ENCODE measurements around the gene FAM151A.
"Not testable (repeated sequence)": the region's sequence is repeated elsewhere in the genome, so short reads cannot be mapped to it uniquely, and the experiment has no call there.

Gene FAM151A

DNA sequence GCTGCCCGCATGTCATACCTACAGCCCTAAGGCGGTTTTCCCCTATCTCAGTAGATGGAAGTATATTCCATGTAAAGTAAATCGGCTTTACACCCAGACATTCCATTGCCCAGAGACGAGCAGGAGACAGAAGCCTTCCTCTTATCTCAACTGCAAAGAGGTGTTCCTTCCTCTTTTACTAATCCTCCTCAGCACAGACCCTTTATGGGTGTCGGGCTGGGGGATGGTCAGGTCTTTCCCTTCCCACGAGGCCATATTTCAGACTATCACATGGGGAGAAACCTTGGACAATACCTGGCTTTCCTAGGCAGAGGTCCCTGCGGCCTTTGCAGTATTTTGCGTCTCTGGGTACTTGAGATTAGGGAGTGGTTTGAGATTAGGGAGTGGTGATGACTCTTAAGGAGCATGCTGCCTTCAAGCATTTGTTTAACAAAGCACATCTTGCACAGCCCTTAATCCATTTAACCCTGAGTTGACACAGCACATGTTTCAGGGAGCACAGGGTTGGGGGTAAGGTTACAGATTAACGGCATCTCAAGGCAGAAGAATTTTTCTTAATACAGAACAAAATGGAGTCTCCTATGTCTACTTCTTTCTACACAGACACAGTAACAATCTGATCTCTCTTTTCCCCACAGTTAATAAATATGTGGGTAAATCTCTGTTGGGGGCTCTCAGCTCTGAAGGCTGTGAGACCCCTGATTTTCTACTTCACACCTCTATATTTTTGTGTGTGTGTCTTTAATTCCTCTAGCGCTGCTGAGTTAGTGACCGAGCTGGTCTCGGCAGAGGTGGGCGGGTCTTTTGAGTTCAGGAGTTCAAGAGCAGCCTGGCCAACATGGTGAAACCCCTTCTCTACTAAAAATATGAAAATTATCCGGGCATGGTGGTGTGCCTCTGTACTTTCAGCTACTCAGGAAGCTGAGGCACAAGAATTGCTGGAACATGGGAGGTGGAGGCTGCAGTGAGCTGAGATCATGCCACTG is 13.4 kb upstream of the FAM151A start:
- DNase-seq (ENCODE audit: low read depth) = not testable (repeated sequence)

DNA sequence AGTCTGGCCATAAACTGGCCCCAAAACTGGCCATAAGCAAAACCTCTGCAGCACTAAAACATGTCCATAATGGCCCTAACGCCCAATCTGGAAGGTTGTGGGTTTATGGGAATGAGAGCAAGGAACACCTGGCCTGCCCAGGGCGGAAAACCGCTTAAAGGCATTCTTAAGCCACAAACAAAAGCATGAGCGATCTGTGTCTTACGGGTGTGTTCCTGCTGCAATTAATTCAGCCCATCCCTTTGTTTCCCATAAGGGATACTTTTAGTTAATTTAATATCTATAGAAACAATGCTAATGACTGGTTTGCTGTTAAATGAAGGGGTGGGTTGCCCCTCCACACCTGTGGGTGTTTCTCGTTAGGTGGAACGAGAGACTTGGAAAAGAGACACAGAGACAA is 12.5 kb upstream of the FAM151A start:
- not testable (repeated sequence) for DNase-seq (ENCODE audit: low read depth)

DNA sequence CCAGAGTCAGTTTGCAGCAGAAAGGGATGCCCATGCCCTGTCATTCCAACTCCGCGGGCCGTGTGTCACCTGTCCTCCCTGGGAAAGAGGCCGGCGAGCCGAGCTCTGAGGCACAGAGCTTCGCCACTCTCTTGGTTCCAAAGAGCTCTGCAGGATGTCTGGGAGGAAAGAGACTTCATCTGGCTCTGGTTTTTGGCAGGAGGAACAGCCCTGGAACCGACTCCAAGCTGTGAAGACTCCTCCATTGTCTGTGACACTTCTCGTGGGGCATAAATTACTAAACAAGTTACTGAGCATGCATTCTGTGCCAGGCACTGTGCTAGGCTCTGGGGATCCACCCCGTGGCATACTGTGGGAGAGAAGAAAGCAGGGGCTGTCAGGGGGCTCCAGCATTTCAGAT is 3.9 kb upstream of the FAM151A start:
- no peak for DNase-seq (ENCODE audit: low read depth)

DNA sequence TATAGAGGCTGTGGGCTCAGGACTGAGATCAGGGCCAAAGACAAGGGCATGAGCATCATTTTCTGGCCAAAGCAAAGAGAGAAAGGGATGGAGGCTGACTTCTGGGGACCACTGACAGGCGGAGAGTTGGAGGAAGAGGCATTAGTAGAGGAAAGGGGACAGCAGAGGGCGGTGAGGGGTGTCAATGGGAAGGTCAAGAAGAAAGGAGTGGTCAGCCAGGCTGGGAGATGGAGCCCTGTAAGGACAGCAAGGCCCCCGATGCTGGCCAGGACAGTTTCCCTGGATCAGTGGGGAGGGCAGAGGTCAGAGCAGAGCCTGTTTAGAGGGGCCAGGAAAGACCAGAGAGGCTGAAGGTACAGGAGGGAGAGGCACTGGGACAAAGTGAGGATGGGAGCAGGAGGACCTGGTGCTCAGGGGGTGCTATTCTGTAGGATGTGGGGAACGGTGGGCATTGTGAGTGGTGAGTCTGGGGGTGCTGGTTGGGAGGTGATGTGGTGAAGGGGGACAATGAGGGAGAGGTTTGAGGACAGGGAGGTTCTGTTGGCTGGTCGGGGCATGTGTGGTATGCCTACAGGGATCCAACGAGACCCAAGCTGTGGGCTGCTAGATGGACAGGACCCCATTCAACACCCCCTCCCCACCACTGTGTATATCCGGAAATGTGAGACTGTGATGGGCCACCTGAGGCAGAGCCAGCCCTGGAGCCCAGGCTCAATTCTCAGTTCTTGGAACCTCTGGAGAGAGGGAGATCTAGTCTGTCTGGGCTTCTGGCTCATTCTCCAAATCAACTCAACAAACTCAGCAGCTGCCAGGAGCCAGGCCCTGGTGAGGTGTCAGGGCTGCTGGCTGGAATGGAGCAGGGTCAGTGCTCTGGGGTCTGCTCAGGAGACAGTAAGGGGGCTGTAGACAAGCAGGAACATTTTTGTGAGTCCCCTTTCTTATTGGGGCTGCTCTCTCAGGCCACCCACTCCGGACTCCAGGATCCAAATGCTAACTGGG is 1.4 kb upstream of the FAM151A start:
- DNase-seq (ENCODE audit: low read depth) = no peak

DNA sequence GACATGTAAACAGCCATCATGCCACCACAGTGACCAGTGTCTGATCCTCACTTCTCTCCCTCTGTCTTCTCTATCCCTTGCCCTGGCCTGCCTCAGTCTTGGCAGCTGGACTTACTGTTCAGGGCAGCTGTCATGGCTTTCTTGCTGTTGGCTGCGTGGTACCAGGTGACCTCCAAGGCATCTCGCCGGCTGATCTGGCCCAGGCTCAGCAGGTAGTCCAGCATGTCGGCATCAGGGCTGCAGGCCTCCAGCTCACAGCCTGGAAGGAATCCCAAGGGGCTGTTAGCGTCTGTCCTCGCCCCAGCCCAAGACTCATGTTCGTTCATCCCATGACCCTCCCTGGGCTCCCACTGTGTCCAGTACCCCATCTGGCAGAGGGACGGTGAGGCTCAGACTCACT is 3.6 kb downstream of the FAM151A start:
- DNase-seq (ENCODE audit: low read depth) = no peak

DNA sequence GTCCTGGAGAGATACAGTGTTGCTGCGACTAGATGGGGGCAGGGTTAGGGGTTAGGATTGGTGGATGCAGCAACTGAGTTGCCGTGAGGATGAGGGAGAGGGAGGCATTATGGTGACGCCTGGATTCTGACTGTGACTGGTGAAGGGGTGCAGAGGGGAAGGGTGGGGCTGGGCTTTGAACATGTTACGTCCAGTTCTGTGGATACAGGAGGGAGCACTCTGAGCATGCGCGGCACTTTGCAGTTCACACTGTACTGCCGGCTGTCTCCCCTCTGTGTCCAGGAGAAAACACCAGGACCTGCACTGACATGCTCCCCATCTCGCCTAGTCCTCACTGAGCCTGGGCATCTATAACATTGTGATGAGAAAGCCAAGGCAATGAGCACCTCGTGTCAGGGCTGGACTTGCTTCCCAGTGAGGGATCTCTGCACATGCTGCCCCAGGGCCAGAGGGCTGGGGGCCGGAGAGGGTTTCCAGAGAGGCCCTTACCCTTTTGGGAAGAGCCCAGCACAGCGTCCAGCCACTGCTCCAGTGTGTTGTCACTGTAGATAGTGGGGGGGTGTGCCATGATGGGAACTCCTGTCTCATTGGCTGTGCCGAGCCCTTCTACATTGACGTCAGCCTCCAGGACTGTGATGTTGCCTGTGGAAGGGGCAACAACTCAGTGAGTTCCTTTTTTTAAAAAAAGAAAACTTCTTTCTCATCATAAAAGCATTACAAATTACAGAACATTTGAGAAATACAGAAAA is 7.6 kb downstream of the FAM151A start:
- no peak for DNase-seq (ENCODE audit: low read depth)

DNA sequence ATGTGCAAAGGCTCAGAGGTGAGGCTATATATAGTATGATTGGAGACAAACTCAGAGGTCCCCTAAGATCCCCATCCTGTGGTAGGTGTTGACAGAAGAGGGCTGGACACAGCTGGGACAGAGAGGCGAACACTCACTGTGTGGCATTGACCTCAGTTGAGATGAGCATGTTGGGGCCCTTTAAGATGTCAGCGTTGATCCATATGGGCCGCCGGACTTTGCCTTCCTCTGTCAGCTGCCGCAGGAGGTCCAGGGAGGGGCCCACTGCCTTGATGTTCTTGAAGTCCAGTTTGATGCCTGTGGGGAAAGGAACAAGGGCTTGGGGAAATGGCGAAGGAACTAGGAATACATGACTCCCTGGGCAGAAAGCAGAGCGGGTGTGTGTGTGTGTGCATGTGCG is 8.8 kb downstream of the FAM151A start:
- no peak for DNase-seq (ENCODE audit: low read depth)

DNA sequence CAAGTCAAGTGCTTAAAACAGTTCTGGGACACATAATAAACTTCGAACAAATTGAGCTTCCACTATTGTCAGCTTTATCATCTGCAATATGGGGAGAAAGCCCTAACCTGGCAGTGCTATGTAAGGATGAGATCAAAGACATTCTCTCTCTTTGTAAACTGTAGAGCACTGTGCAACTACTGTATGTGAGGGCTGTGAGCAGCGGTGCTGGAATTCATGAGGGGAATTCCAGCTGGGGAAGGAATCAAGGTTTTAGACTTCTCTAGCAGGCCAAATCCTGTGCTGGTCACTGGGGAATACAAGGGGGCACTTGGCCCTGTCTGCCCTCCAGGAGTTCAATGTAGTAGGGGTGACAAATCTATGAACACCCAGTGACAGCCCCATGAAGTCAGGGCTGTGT is 9.3 kb downstream of the FAM151A start:
- no peak for DNase-seq (ENCODE audit: low read depth)

DNA sequence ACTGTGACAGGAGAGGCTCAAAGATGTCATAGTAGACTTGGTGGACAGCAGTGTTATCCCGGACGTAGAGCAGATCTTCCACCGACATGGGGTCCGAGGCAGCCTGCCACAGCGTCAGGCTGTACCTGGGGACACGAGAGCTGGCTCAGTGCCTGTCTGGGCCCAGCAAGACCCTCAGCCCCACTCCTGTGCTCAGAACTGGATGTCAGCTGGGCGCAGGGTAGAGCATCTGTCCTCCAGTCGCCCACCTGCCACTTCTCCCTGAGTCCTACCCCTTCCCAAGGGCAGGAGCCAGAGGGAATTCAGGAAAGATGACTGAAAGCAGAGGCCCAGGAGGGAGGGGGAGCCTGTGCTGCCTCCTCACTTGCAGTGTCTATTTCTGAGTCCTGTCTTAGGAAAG is 11.7 kb downstream of the FAM151A start:
- DNase-seq (ENCODE audit: low read depth) = no peak

DNA sequence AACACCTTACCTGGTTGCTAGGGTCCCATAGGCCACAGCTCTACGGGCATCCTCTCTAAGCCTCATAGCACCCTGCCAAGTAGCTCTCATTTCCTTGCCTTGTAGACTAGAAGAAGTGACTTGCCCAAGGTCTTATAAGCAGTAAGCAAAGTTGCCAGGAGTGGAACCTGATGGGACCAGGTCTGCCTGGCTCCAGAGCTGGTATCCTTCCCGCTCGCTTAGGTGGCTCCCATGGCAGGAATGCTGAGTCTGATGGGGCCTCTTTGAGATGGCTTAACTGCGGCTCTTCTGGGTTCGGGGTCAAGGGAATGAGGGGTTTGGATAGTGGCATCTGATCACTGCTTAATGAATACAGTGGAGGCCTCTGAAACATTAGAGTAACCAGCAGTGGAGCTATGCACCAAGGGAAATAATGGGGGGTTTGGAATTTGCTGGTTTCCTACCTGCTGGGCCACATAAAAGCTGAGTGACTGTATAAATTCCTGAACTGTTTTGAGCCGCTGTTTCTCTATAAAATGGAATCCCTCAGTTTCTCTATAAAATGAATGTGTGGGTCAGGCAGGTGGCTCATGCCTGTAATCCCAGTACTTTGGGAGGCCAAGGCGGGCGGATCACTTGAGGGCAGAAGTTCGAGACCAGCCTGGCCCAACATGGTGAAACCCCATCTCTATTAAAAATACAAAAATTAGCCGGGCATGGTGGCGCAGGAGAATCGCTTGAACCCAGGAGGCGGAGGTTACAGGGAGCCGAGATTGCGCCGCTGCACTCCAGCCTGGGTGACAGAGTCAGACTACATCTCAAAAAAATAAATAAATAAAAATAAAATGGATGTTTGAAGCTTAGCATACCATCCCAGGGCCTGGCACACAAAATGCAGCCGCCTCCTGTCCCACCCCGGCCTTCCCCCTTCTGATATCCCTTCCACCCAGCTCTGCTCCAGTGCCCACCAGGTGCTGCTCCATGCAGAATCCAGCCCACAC is 12.4 kb downstream of the FAM151A start:
- DNase-seq (ENCODE audit: low read depth) = no peak

DNA sequence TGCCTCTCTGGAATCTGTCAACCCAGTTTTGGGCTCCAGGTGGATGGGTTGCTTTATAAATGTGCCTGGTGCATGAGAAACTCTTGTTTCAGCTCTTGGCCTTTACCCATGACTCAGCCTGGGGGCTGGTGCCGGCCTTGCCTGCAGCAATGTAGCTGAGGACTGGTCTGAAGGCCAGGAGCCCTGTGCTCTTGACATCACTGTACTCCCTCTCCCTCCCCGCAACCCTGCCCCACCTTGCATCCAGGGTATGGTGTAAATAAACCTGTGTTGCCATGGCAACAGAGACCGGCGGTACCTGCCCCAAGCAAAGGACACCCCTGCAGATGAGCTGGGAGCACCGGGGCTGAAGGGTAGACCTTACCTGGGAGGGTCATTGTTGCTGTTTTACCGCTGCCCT is 13.3 kb downstream of the FAM151A start:
- DNase-seq (ENCODE audit: low read depth) = peak; percentile 34

DNA sequence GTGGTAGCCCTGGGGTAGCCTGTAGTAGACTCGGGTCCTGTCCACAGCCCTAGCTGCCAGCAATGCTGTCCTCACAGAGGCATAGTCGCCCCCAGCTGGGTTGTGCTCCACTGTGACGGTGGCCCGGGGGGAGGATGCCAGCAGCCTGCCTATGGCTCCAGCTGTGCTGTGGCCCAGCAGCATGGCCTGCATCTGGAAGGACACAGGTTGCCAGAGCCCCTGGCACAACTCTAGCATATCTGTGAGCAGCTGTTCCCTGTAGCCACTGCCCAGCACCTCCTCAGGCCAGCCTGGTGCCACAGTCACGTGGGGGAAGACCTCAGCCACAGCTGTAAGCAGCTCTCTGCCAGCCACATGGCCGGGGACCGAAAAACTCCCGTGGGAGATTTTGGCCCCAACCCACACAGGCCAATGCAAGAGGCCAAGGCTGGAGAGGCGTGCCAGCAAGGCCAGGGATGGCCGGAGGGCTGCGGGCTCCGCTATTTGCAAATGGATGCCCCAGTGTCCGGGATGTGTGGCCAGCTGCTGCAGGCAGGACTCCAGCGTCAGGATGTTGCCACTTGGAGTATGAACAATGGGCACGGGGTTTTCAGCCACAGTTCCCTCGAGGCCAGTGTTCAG is 13.9 kb downstream of the FAM151A start:
- DNase-seq (ENCODE audit: low read depth) = no peak

DNA sequence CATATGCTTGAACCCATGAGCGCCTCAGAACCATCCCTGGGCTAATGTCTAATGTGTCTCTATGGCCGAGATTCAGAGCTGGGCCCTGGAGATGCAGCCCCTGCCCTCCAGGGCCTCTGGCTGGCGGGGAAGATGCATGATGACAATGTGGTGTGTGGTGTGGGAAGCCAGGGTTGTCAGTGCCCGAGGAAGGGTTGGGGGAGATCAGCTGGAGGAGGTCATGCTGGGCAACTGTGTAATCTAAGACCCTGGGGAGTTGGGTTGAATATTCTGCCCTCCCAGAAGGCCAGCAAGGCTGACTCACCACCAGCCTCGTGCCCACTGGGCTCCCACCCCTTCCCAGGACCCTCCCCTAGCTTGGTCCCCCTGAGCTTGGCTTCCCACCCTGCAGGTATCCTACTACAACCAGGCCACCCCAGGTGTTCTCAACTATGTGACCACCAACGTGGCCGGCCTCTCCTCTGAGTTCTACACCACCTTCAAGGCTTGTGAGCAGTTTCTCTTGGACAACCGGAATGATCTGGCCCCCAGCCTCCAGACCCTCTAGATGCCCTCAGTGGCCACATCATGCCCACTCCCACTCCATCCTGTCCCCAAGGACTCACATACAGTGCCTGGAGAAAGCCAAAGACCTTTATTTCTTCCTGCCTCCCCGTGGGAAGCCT is 14.6 kb downstream of the FAM151A start:
- no peak for DNase-seq (ENCODE audit: low read depth)

DNA sequence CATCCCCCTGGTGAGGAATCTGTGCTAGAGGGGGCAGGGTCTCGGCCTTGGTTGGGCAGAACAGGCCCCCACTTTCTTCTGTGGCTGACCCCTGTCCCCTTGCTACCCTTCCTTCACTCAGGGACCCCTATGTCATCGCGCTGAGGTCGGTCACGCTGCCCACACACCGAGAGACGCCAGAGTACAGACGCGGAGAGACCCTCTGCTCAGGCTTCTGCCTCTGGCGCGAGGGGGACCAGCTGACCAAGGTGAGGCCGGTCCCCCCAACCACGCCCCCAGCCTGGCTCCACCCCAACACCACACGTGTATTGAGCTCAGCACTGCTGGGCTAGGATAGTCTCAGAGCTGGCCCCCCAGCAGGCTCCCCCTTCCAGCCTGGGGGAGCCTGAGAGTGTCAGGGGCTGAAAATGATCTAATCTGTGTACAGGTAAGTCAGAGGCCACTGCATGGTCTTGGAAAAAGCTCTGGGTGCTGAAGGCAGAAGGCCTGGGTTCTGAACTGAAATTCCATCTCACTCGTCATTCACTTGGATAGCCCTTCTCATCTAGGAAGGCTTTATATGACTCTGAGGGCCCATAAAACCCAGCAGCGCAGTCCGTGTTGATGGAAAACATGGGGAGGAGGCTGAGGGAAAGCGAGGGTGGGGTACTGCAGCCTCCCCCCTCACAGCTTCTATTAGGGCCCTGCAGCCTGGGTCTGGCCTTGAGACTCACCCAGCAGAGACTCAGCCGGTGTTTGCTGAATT is 15.3 kb downstream of the FAM151A start:
- no peak for DNase-seq (ENCODE audit: low read depth)

DNA sequence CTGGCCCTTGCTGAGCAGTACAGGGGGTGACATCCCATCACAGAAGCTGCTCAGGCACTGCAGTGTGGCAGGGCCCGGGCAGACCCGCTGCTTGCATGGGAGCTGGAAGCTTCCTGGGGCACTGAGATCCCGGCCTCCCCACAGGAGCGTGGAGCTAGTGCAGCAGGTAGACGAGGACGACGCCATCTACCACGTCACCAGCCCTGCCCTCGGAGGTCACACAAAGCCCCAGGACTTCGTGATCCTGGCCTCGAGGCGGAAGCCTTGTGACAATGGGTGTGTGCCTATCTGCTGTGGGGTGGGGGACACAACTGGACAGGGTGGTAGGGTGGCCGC is 16.4 kb downstream of the FAM151A start:
- DNase-seq (ENCODE audit: low read depth) = no peak

DNA sequence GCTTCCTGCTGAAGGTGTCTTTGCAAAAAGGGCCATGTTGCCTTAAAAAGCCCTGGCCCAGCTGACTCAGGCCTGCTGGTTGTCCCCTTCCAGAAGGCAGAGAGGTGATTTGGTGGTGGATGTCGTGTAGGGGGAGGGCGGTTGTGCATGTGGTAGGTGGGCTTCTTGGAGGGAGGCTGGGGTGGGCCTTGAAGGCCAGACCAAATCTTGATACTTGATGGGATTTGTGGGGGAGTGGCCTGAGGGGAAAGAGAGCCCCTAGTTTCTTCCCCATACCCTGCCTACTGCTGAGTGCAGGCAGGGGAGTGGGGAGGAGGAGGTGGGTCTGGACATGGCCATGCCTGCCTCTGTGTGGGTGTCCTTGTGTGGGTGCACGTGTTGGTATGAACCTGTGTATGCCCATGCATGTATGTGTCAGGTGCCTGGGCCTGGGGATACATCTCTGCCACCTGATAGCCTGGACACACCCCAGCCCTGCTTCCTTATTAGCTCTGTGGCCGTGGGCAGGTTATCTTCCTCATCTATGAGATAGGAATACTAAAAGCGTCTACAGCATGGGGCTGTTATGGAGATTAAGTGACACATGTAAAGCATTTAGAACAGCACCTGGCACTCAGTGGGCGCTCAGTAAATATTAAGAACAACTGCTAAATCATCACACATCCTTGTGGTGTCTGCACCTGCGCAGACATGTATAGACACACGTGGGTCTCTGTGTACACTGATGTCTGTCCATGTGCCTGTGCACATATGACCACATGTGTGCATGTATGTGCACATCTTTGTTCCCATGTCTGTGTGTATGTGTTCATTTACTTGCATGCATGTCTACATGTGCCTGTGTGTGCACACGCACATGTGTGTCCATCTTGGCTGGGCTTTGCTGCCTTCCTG is 17.0 kb downstream of the FAM151A start:
- no peak for DNase-seq (ENCODE audit: low read depth)

DNA sequence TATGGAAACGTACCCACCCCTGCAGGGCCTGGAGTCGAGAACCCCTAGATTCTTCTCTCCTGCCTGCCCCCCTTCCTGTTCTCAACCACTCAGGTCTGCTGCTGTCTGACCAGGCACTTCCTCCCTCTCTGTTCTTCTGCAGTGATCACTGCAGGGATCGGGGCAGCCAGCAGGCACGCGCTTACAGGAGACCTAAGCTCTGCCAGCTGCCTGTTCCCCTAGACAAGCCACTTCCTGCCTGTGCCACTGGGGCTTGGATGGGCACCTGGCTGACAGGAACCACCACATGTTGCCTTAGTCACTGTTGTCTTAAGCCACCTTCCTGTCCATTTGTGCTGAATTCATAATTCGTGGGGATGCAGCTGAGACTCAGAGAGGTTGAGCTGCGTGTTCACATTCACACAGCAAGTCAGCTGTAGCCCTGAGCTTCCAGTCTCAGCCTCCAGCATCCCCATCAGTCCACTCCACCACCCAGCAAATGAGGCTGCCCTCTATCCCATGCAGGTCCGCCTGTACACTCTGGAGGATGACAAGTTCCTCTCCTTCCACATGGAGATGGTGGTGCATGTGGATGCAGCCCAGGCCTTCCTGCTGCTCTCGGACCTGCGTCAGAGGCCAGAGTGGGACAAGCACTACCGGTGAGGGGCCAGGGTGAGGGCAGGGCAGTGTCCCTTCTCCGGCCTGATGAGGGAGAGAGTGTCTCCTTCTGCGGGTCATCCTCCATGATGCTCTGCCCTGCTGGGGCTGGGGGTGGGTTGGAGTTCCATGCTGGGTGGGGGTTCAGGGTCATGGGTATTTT is 18.6 kb downstream of the FAM151A start:
- no peak for DNase-seq (ENCODE audit: low read depth)

All from iris pigment epithelial cell (primary cell).